NCI-H345 treated with DMSO at 0.1 percent for 48 hours (cell line): ENCODE results near the gene KIAA0040.

Experiments used
- DNase-seq: peaks from one replicate; lab custom pipeline; 2025; ENCODE audit not compliant: unreplicated experiment; lab: John Stamatoyannopoulos, UW

KIAA0040 gene

GRCh38 chr1:175203570-175204068 lies 11.0 kb upstream of the KIAA0040 start:
- DNase-seq, result no peak

- no peak for DNase-seq
These were observed 8.3 kb upstream of the KIAA0040 start for GRCh38 chr1:175200678-175201521.

- DNase-seq, result no peak
These were observed 5.8 kb upstream of the KIAA0040 start for GRCh38 chr1:175198332-175198731.

- DNase-seq, result no peak
These were observed 5.0 kb upstream of the KIAA0040 start for GRCh38 chr1:175197531-175197930.

- no peak for DNase-seq
These were observed 3.2 kb upstream of the KIAA0040 start for GRCh38 chr1:175195798-175196197.

GRCh38 chr1:175195281-175195680 lies 2.7 kb upstream of the KIAA0040 start:
- DNase-seq, result no peak

GRCh38 chr1:175193527-175193910 lies 943 bp upstream of the KIAA0040 start:
- DNase-seq, result no peak

GRCh38 chr1:175192111-175192629 lies 406 bp downstream of the KIAA0040 start:
- DNase-seq, result peak; percentile 42

- no peak for DNase-seq
These were observed 917 bp downstream of the KIAA0040 start for GRCh38 chr1:175191659-175192058.

GRCh38 chr1:175188936-175189335 lies 3.6 kb downstream of the KIAA0040 start:
- DNase-seq, result no peak

- no peak for DNase-seq
These were observed 6.0 kb downstream of the KIAA0040 start for GRCh38 chr1:175186433-175187160.

GRCh38 chr1:175185903-175186302 lies 6.7 kb downstream of the KIAA0040 start:
- no peak for DNase-seq

- no peak for DNase-seq
These were observed 9.0 kb downstream of the KIAA0040 start for GRCh38 chr1:175183586-175183985.

GRCh38 chr1:175182201-175182746 lies 10.3 kb downstream of the KIAA0040 start:
- no peak for DNase-seq

GRCh38 chr1:175179837-175180590 lies 12.6 kb downstream of the KIAA0040 start:
- no peak for DNase-seq

GRCh38 chr1:175178456-175178855 lies 14.1 kb downstream of the KIAA0040 start:
- DNase-seq, result no peak

GRCh38 chr1:175178056-175178455 lies 14.5 kb downstream of the KIAA0040 start:
- no peak for DNase-seq

- DNase-seq, result no peak
These were observed 16.3 kb downstream of the KIAA0040 start for GRCh38 chr1:175176246-175176645.

- no peak for DNase-seq
These were observed 18.1 kb downstream of the KIAA0040 start for GRCh38 chr1:175174309-175175102.

GRCh38 chr1:175173531-175173930 lies 19.0 kb downstream of the KIAA0040 start:
- no peak for DNase-seq
